ENCODE results near the gene CDH16.

CDH16 gene

DNA sequence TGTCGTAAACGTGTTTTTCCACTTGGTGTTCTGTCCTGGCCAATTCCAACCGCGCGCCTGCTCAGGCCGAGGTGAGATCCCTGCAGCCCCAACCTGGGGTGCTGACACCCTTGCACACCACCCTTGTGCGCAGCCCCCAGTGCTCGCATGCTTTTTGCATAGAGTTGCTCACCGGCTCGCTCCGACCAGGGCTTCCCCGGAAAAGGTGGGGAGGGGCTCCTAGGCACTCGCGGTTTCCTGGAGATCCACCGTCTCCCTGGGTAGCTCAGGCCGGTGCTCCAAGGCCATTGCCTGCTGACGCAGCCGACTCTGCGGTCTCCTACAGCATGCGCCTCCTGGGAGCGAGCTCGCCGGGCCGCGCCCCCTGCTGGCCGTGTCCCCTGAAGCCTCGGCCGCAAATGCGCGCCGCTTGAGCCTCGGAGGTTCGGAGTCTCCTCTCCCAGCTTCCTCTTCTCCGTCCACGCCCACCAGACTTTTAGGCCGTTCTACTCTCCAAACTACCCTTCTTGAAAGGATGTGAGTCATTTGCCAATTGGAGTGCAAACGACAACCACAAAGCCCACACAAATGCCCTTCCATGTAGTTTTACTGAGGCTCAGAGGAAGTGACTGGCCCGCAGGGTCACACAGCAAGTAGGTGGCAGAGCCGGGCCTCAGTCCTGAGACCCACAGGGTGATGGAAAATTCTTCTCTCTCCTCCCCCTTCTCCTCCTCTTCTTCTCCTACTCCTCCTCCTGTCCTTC lies 45.6 kb downstream of the CDH16 start (continued):
- no peak for TF ChIP-seq GLI2 (tag by site-specific recombination; IDR thresholded peaks at IDR 0.05; ENCODE audit: borderline replicate concordance, low read depth)
- TF ChIP-seq, protein P1, sequence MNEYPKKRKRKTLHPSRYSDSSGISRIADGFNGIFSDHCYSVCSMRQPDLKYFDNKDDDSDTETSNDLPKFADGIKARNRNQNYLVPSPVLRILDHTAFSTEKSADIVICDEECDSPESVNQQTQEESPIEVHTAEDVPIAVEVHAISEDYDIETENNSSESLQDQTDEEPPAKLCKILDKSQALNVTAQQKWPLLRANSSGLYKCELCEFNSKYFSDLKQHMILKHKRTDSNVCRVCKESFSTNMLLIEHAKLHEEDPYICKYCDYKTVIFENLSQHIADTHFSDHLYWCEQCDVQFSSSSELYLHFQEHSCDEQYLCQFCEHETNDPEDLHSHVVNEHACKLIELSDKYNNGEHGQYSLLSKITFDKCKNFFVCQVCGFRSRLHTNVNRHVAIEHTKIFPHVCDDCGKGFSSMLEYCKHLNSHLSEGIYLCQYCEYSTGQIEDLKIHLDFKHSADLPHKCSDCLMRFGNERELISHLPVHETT (tag by site-specific recombination; IDR thresholded peaks at IDR 0.05): no peak
- no peak for TF ChIP-seq ZNF214 (tag by site-specific recombination; IDR thresholded peaks at IDR 0.05; ENCODE audit: borderline replicate concordance)
- peak; percentile 87; the same call in 1 of the 2 replicates for TF ChIP-seq ZNF2 (tag by site-specific recombination; IDR thresholded peaks at IDR 0.05)
- no peak for TF ChIP-seq ZNF785 (tag by site-specific recombination; IDR thresholded peaks at IDR 0.05)
- no peak for TF ChIP-seq BCL11A (tag by site-specific recombination; IDR thresholded peaks at IDR 0.05; ENCODE audit: low read depth)
- no peak for TF ChIP-seq ZNF707 (tag by site-specific recombination; IDR thresholded peaks at IDR 0.05)
- TF ChIP-seq ZNF324 (tag by site-specific recombination; IDR thresholded peaks at IDR 0.05): no peak
- no peak for TF ChIP-seq REPIN1 (tag by site-specific recombination; IDR thresholded peaks at IDR 0.05; ENCODE audit: low read depth)
- peak; percentile 74 for TF ChIP-seq SP2 (tag by site-specific recombination; IDR thresholded peaks at IDR 0.05)
- TF ChIP-seq ZNF146 (tag by site-specific recombination; IDR thresholded peaks at IDR 0.05): no peak
- TF ChIP-seq ZNF354C (tag by site-specific recombination; IDR thresholded peaks at IDR 0.05; ENCODE audit: borderline replicate concordance, low read depth): no peak
- TF ChIP-seq ZNF10 (tag by site-specific recombination; IDR thresholded peaks at IDR 0.05): peak; percentile 53; the same call in 1 of the 2 replicates
- TF ChIP-seq ZNF394 (tag by site-specific recombination; IDR thresholded peaks at IDR 0.05; ENCODE audit: borderline replicate concordance): peak; percentile 91
- peak; percentile 97 for TF ChIP-seq ZNF768 (tag by site-specific recombination; IDR thresholded peaks at IDR 0.05)
- no peak for TF ChIP-seq MZF1 (tag by site-specific recombination; IDR thresholded peaks at IDR 0.05; ENCODE audit: borderline replicate concordance)
- TF ChIP-seq, protein P2, sequence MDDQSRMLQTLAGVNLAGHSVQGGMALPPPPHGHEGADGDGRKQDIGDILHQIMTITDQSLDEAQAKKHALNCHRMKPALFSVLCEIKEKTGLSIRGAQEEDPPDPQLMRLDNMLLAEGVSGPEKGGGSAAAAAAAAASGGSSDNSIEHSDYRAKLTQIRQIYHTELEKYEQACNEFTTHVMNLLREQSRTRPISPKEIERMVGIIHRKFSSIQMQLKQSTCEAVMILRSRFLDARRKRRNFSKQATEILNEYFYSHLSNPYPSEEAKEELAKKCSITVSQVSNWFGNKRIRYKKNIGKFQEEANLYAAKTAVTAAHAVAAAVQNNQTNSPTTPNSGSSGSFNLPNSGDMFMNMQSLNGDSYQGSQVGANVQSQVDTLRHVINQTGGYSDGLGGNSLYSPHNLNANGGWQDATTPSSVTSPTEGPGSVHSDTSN (CRISPR knock-in tag; IDR thresholded peaks at IDR 0.05): no peak
- TF ChIP-seq BCL11B (tag by site-specific recombination; IDR thresholded peaks at IDR 0.05; ENCODE audit: low read depth): no peak
- TF ChIP-seq YY2 (tag by site-specific recombination; IDR thresholded peaks at IDR 0.05): no peak
- TF ChIP-seq, protein P3, sequence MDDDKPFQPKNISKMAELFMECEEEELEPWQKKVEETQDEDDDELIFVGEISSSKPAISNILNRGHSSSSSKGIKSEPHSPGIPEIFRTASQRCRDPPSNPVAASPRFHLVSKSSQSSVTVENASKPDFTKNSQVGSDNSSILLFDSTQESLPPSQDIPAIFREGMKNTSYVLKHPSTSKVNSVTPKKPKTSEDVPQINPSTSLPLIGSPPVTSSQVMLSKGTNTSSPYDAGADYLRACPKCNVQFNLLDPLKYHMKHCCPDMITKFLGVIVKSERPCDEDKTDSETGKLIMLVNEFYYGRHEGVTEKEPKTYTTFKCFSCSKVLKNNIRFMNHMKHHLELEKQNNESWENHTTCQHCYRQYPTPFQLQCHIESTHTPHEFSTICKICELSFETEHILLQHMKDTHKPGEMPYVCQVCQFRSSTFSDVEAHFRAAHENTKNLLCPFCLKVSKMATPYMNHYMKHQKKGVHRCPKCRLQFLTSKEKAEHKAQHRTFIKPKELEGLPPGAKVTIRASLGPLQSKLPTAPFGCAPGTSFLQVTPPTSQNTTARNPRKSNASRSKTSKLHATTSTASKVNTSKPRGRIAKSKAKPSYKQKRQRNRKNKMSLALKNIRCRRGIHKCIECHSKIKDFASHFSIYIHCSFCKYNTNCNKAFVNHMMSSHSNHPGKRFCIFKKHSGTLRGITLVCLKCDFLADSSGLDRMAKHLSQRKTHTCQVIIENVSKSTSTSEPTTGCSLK (tag by site-specific recombination; IDR thresholded peaks at IDR 0.05): no peak
- TF ChIP-seq, protein P4, sequence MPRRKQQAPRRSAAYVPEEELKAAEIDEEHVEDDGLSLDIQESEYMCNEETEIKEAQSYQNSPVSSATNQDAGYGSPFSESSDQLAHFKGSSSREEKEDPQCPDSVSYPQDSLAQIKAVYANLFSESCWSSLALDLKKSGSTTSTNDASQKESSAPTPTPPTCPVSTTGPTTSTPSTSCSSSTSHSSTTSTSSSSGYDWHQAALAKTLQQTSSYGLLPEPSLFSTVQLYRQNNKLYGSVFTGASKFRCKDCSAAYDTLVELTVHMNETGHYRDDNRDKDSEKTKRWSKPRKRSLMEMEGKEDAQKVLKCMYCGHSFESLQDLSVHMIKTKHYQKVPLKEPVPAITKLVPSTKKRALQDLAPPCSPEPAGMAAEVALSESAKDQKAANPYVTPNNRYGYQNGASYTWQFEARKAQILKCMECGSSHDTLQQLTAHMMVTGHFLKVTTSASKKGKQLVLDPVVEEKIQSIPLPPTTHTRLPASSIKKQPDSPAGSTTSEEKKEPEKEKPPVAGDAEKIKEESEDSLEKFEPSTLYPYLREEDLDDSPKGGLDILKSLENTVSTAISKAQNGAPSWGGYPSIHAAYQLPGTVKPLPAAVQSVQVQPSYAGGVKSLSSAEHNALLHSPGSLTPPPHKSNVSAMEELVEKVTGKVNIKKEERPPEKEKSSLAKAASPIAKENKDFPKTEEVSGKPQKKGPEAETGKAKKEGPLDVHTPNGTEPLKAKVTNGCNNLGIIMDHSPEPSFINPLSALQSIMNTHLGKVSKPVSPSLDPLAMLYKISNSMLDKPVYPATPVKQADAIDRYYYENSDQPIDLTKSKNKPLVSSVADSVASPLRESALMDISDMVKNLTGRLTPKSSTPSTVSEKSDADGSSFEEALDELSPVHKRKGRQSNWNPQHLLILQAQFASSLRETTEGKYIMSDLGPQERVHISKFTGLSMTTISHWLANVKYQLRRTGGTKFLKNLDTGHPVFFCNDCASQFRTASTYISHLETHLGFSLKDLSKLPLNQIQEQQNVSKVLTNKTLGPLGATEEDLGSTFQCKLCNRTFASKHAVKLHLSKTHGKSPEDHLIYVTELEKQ (tag by site-specific recombination; IDR thresholded peaks at IDR 0.05; ENCODE audit: borderline replicate concordance): no peak
- no peak; the same call in 1 of the 2 replicates for TF ChIP-seq ZSCAN30 (tag by site-specific recombination; IDR thresholded peaks at IDR 0.05)
- TF ChIP-seq ZNF677 (tag by site-specific recombination; IDR thresholded peaks at IDR 0.05): no peak
- TF ChIP-seq ZNF510 (tag by site-specific recombination; IDR thresholded peaks at IDR 0.05; ENCODE audit: insufficient replicate concordance): no peak
- TF ChIP-seq, protein P5, sequence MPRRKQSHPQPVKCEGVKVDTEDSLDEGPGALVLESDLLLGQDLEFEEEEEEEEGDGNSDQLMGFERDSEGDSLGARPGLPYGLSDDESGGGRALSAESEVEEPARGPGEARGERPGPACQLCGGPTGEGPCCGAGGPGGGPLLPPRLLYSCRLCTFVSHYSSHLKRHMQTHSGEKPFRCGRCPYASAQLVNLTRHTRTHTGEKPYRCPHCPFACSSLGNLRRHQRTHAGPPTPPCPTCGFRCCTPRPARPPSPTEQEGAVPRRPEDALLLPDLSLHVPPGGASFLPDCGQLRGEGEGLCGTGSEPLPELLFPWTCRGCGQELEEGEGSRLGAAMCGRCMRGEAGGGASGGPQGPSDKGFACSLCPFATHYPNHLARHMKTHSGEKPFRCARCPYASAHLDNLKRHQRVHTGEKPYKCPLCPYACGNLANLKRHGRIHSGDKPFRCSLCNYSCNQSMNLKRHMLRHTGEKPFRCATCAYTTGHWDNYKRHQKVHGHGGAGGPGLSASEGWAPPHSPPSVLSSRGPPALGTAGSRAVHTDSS (tag by site-specific recombination; IDR thresholded peaks at IDR 0.05): peak; percentile 70
- TF ChIP-seq ZNF239 (tag by site-specific recombination; IDR thresholded peaks at IDR 0.05): no peak
- TF ChIP-seq ZBTB7A (tag by site-specific recombination; IDR thresholded peaks at IDR 0.05; ENCODE audit: low read depth): no peak

All from HEK293 (cell line).